ENCODE measurements around the gene MLEC. TPM values are rescaled to one million over a fixed set of nuclear protein-coding genes. Genes with fewer than 3 reads are reported as not detected.

Gene MLEC
- total and polyA plus RNA-seq, 9 of the 15 experiments (the other 6 are each of a cell fraction or from before 2014, with no cell fraction given) = 18.5 to 108 (median 57.8) TPM

DNA sequence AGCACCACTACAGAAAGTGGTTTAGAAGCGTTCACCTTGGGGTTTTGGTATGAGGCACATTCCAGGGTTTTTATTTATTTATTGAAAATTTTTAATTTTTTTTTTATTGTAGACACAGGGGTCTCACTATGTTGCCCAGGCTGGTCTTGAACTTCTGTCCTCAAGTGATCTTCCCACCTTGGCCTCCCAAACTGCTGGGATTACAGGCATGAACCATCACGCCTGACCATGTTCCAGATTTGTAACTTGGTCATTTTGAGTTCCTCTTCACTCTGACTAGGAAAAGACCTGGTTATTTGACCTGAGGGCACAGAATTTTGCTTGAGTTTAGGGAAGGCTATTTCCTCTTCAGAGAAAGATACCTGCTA, 3.1 kb downstream of the MLEC start (continued):
- TF ChIP-seq E2F6 (IDR thresholded peaks at IDR 0.05; ENCODE audit: borderline replicate concordance in 1 of 2, extremely low read depth in 1 of 2, insufficient read depth in 1 of 2, insufficient read length in 1 of 2, low read depth in 1 of 2, low read length in 1 of 2, poor library complexity in 1 of 2, severe bottlenecking in 1 of 2) (no peak), ZNF224 (CRISPR knock-in tag; IDR thresholded peaks at IDR 0.05) (no peak), MEIS2 (IDR thresholded peaks at IDR 0.05; ENCODE audit: partially characterized antibody) (no peak), HNRNPLL (IDR thresholded peaks at IDR 0.05; ENCODE audit: low read depth, low read length, poor library complexity, severe bottlenecking) (no peak)
- TF ChIP-seq, protein P1, sequence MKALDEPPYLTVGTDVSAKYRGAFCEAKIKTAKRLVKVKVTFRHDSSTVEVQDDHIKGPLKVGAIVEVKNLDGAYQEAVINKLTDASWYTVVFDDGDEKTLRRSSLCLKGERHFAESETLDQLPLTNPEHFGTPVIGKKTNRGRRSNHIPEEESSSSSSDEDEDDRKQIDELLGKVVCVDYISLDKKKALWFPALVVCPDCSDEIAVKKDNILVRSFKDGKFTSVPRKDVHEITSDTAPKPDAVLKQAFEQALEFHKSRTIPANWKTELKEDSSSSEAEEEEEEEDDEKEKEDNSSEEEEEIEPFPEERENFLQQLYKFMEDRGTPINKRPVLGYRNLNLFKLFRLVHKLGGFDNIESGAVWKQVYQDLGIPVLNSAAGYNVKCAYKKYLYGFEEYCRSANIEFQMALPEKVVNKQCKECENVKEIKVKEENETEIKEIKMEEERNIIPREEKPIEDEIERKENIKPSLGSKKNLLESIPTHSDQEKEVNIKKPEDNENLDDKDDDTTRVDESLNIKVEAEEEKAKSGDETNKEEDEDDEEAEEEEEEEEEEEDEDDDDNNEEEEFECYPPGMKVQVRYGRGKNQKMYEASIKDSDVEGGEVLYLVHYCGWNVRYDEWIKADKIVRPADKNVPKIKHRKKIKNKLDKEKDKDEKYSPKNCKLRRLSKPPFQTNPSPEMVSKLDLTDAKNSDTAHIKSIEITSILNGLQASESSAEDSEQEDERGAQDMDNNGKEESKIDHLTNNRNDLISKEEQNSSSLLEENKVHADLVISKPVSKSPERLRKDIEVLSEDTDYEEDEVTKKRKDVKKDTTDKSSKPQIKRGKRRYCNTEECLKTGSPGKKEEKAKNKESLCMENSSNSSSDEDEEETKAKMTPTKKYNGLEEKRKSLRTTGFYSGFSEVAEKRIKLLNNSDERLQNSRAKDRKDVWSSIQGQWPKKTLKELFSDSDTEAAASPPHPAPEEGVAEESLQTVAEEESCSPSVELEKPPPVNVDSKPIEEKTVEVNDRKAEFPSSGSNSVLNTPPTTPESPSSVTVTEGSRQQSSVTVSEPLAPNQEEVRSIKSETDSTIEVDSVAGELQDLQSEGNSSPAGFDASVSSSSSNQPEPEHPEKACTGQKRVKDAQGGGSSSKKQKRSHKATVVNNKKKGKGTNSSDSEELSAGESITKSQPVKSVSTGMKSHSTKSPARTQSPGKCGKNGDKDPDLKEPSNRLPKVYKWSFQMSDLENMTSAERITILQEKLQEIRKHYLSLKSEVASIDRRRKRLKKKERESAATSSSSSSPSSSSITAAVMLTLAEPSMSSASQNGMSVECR (CRISPR knock-in tag; IDR thresholded peaks at IDR 0.05) = no peak
